ENCODE measurements around the gene FBXW12.

Gene FBXW12

DNA sequence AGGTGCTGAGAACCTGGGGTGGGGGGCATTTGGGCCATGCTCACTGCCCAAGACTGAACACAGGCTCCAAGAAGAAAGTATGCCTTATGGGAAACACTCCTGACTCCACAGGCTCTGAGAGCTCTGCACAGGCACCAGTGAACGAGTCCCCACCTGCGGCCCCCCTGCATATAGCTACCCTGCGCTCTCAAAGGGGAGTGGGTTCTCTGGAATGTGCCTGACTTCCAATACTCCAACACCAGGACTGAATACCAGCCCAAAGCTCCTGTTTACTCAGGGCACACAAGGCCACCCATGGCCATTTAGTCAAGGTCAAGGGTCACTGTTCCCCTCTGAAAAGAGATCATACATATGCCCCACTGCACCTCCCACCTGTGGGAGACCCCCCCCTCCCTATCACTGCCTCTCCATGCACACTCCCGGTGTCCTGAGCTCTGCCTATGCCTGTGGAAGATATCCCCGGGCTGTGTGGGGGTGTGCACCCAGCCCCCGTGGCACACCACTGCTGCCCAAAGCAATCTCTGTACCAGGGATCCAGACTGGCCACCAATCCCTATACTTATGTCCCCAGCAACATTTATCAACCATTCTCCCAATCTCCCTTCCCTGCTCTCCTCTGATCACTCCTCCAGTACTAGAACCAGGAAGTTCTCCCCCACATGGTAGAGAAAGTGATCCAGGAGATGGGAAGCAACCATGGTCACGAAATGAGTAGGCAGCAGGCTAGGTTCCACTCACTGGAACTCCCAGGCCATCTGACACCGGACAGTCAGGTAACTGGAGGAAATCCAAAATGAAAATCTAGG lies 59.4 kb downstream of the FBXW12 start:
- Histone ChIP-seq H3K9me3 (ENCODE audit: insufficient read depth, low read depth, low read length) (no peaks in the 10 kb centered on the region), H3K36me3 (ENCODE audit: insufficient read depth, low read length) (peaks cover 31% of the 10 kb centered on the region), H3K4me1 (ENCODE audit: insufficient read depth, low read length) (peaks cover 25% of the 10 kb centered on the region), H3K27me3 (ENCODE audit: insufficient read depth, low read length) (no peaks in the 10 kb centered on the region), H3K4me3 (ENCODE audit: low read length) (no peak overlapping the region), H3K27ac (ENCODE audit: low read depth, low read length) (no peak overlapping the region), H3K9ac (ENCODE audit: low read depth, low read length) (no peak overlapping the region)
- 95% methylated on average over 8 of the region's 8 CpGs for WGBS

GRCh38 chr3:48432411-48433371 lies 60.7 kb downstream of the FBXW12 start:
- H3K4me3 ChIP-seq (ENCODE audit: low read length) = no peak overlapping the region
- peaks cover 31% of the 10 kb centered on the region for H3K36me3 ChIP-seq (ENCODE audit: insufficient read depth, low read length)
- H3K9ac ChIP-seq (ENCODE audit: low read depth, low read length) = no peak overlapping the region
- peak overlapping the region; percentile 20; the same call in 1 of the 2 replicates for H3K27ac ChIP-seq (ENCODE audit: low read depth, low read length)
- no peaks in the 10 kb centered on the region for H3K9me3 ChIP-seq (ENCODE audit: insufficient read depth, low read depth, low read length)
- peaks cover 15% of the 10 kb centered on the region for H3K4me1 ChIP-seq (ENCODE audit: insufficient read depth, low read length)
- no peaks in the 10 kb centered on the region for H3K27me3 ChIP-seq (ENCODE audit: insufficient read depth, low read length)
- WGBS = 77% methylated on average over 16 of the region's 16 CpGs

DNA sequence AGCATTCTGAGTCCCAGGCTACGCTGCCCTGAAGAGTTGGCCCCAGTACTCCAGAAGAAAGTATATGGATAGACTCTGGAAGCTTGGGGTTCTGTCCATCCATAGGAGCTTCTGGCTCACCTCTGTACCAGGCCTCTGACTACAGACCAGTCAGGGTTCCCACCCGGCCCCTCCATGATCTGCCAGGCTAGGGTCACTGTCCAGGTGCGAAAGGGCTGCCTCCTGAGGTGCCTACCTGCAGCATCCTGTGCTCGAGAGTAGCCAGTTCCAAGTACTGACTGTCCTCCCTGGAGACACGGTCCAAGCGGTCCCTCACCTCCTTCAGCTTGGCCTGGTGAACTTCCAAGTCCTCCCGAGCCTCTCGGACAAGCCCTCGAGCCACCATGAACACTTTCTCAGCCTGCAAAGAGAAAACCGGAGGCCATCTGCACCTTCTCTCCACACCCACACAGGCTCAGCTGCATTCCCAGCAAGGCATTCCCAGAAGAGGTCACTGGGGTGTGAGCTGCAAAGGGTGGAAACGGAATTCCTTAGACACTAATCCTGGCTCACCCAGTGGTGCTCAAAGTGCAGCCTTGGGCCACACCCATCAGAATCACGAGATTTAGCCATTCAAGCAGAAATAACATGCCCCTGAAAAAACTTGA lies 61.6 kb downstream of the FBXW12 start:
- H3K36me3 ChIP-seq (ENCODE audit: insufficient read depth, low read length) = peaks cover 31% of the 10 kb centered on the region
- 93% methylated on average over 12 of the region's 12 CpGs for WGBS
- no peak overlapping the region for H3K4me3 ChIP-seq (ENCODE audit: low read length)
- no peak overlapping the region for H3K9ac ChIP-seq (ENCODE audit: low read depth, low read length)
- no peaks in the 10 kb centered on the region for H3K9me3 ChIP-seq (ENCODE audit: insufficient read depth, low read depth, low read length)
- peaks cover 10% of the 10 kb centered on the region; the same call in 1 of the 2 replicates for H3K4me1 ChIP-seq (ENCODE audit: insufficient read depth, low read length)
- no peak overlapping the region for H3K27ac ChIP-seq (ENCODE audit: low read depth, low read length)
- no peaks in the 10 kb centered on the region for H3K27me3 ChIP-seq (ENCODE audit: insufficient read depth, low read length)

DNA sequence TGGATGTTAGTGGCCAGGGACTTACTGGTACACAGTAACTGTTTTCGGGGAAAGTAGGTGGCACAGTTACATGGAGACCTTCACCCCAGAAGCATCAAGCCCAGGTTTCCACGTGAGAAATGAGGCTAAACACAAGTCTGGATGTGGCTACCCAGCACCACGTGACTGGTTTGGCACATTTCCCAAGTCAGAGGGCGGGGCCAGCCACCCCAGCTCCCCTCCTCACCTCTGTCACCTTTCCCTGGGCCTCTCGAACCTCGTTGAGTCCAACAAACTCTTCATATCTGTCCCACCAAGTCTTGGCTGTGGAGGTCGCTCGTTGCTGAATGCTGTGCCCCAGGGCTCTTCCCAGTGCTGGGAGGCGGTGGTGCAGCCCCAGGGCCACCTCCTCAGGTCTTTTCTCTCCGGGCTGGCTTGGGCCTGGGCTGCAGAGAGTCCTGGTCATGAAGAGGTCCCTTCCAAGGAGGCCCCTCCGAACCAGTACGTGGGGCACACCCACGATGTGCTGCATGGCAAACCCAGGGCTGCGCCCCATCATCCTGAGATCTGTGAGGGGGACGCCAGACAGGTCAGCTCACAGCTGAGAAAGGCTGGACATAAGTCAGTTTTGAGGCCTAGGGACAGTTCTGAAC lies 62.7 kb downstream of the FBXW12 start:
- no peaks in the 10 kb centered on the region for H3K27me3 ChIP-seq (ENCODE audit: insufficient read depth, low read length)
- no peak overlapping the region for H3K4me3 ChIP-seq (ENCODE audit: low read length)
- H3K9me3 ChIP-seq (ENCODE audit: insufficient read depth, low read depth, low read length) = no peaks in the 10 kb centered on the region
- peaks cover 10% of the 10 kb centered on the region; the same call in 1 of the 2 replicates for H3K4me1 ChIP-seq (ENCODE audit: insufficient read depth, low read length)
- WGBS = 92% methylated on average over 15 of the region's 15 CpGs
- no peak overlapping the region for H3K27ac ChIP-seq (ENCODE audit: low read depth, low read length)
- peaks cover 31% of the 10 kb centered on the region for H3K36me3 ChIP-seq (ENCODE audit: insufficient read depth, low read length)
- no peak overlapping the region for H3K9ac ChIP-seq (ENCODE audit: low read depth, low read length)

- peaks cover 9% of the 10 kb centered on the region; the same call in 1 of the 2 replicates for H3K4me1 ChIP-seq (ENCODE audit: insufficient read depth, low read length)
- H3K9me3 ChIP-seq (ENCODE audit: insufficient read depth, low read depth, low read length) = no peaks in the 10 kb centered on the region
- H3K4me3 ChIP-seq (ENCODE audit: low read length) = no peak overlapping the region
- WGBS = 91% methylated on average over 4 of the region's 4 CpGs
- H3K27ac ChIP-seq (ENCODE audit: low read depth, low read length) = no peak overlapping the region
- no peaks in the 10 kb centered on the region for H3K27me3 ChIP-seq (ENCODE audit: insufficient read depth, low read length)
- H3K9ac ChIP-seq (ENCODE audit: low read depth, low read length) = no peak overlapping the region
- peaks cover 31% of the 10 kb centered on the region for H3K36me3 ChIP-seq (ENCODE audit: insufficient read depth, low read length)
These were observed 63.2 kb downstream of the FBXW12 start for GRCh38 chr3:48435223-48435595.

GRCh38 chr3:48435774-48436476 lies 63.9 kb downstream of the FBXW12 start:
- 52% methylated on average over 7 of the region's 7 CpGs for WGBS
- Histone ChIP-seq H3K27ac (ENCODE audit: low read depth, low read length) (no peak overlapping the region), H3K4me3 (ENCODE audit: low read length) (no peak overlapping the region), H3K27me3 (ENCODE audit: insufficient read depth, low read length) (no peaks in the 10 kb centered on the region), H3K36me3 (ENCODE audit: insufficient read depth, low read length) (peaks cover 31% of the 10 kb centered on the region), H3K9ac (ENCODE audit: low read depth, low read length) (no peak overlapping the region), H3K9me3 (ENCODE audit: insufficient read depth, low read depth, low read length) (no peaks in the 10 kb centered on the region), H3K4me1 (ENCODE audit: insufficient read depth, low read length) (0 out of 2 replicates have a peak, but pooled peaks cover 2% of the 10 kb centered on the region)

DNA sequence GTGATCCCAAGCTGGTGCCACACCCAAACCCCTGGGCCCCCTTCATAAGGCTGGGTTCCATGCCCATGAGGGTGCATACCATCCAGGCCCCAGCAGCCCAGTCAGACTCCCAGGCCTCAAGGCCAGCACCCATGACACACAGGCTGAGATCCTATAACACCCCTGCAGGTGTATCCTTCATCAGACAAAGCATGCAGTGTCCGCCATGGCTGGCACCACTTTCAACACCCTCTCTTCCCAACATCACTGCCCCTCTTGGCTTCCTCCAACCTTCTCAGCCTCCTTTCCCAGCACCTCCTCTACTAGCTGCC lies 64.4 kb downstream of the FBXW12 start:
- Histone ChIP-seq H3K4me3 (ENCODE audit: low read length) (no peak overlapping the region), H3K27ac (ENCODE audit: low read depth, low read length) (no peak overlapping the region), H3K27me3 (ENCODE audit: insufficient read depth, low read length) (no peaks in the 10 kb centered on the region), H3K9ac (ENCODE audit: low read depth, low read length) (no peak overlapping the region), H3K36me3 (ENCODE audit: insufficient read depth, low read length) (peaks cover 33% of the 10 kb centered on the region), H3K9me3 (ENCODE audit: insufficient read depth, low read depth, low read length) (no peaks in the 10 kb centered on the region), H3K4me1 (ENCODE audit: insufficient read depth, low read length) (0 out of 2 replicates have a peak, but pooled peaks cover 2% of the 10 kb centered on the region)
- WGBS = 34% methylated on average over 1 of the region's 1 CpG

DNA sequence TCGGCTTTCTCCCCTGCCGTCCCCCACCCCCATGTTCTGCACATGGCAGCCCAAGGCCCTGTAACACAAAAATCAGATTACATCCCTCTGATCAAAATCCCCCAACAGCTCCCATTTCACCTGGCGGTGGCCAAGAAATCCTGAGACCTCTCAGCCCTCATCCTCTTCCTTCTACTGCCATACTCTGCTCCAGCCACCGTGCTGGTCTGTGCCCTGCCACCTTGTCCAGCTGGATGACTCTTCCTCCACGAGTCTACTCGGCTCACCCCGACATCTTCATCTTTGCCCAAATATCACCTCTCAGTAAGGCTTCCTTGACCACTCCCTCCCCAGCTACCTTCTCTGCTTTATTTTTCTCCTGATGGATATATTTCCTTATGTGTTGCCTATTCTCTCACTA lies 64.8 kb downstream of the FBXW12 start:
- no peak overlapping the region for H3K9ac ChIP-seq (ENCODE audit: low read depth, low read length)
- 0 out of 2 replicates have a peak, but pooled peaks cover 2% of the 10 kb centered on the region for H3K4me1 ChIP-seq (ENCODE audit: insufficient read depth, low read length)
- H3K4me3 ChIP-seq (ENCODE audit: low read length) = no peak overlapping the region
- H3K36me3 ChIP-seq (ENCODE audit: insufficient read depth, low read length) = peaks cover 35% of the 10 kb centered on the region
- H3K9me3 ChIP-seq (ENCODE audit: insufficient read depth, low read depth, low read length) = no peaks in the 10 kb centered on the region
- 94% methylated on average over 7 of the region's 7 CpGs for WGBS
- H3K27me3 ChIP-seq (ENCODE audit: insufficient read depth, low read length) = no peaks in the 10 kb centered on the region
- no peak overlapping the region for H3K27ac ChIP-seq (ENCODE audit: low read depth, low read length)

DNA sequence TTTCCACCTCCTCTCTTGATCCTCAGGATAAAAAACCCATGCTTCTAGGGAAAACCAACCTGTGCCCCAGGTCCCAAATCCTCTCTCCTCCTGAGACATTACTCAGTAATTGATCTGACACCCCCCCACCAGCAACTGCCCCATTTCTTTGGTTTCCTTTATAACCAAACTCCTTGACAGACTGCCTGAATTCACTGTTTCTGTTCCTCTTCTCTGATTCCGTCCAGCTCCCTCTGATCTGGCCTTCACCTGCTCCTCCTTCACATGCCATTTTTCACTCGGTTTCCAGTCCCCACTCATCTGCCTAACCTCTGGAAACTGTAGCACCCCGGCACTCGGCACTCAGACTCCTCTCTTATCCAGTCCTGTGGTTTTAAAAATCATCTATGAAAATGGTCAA lies 65.8 kb downstream of the FBXW12 start:
- 83% methylated on average over 4 of the region's 4 CpGs for WGBS
- H3K27me3 ChIP-seq (ENCODE audit: insufficient read depth, low read length) = no peaks in the 10 kb centered on the region
- peaks cover 34% of the 10 kb centered on the region for H3K36me3 ChIP-seq (ENCODE audit: insufficient read depth, low read length)

More for the DNA sequence above, 65.8 kb downstream of the FBXW12 start:
- Histone ChIP-seq H3K9me3 (ENCODE audit: insufficient read depth, low read depth, low read length) (no peaks in the 10 kb centered on the region), H3K9ac (ENCODE audit: low read depth, low read length) (no peak overlapping the region), H3K27ac (ENCODE audit: low read depth, low read length) (no peak overlapping the region), H3K4me1 (ENCODE audit: insufficient read depth, low read length) (0 out of 2 replicates have a peak, but pooled peaks cover 2% of the 10 kb centered on the region), H3K4me3 (ENCODE audit: low read length) (no peak overlapping the region)

Data from HUES64 (cell line).